DND-41 (cell line): ENCODE data around the gene OLA1.

Experiments used
- EZH2 ChIP-seq: IDR thresholded peaks from 3 replicates; pipeline ENCODE4 v1.6.1; 2012; ENCODE audit warnings: borderline replicate concordance, low read depth, mild to moderate bottlenecking, moderate library complexity, low read length, inconsistent platforms; ENCODE audit not compliant: severe bottlenecking
- TF ChIP-seq, protein P1 (sequence below): IDR thresholded peaks from 2 replicates; pipeline ENCODE4 v1.5.1; 2012; ENCODE audit warnings: borderline replicate concordance, low read length, moderate library complexity, mild to moderate bottlenecking; ENCODE audit not compliant: poor library complexity, severe bottlenecking; ENCODE audit errors: extremely low read depth

DNA sequence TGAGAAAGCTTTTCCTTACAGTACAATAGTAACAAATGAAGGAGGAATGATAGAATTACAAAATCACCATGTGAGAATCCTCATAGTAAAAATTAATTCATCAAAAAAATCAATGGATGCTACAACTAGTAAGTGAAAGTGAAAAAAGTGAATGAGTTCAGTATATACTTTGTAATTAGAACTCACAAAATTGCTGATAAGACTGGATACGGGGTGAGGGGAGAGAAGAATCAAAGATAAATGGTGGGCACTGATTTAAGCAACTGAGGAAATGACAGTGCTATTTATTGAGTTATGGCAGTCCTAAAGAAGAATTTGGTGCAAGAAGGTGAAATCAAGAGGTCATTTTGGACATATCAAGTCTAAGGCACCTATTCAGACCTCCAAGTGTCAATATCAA is 20.6 kb downstream of the OLA1 start:
- TF ChIP-seq, protein P1, sequence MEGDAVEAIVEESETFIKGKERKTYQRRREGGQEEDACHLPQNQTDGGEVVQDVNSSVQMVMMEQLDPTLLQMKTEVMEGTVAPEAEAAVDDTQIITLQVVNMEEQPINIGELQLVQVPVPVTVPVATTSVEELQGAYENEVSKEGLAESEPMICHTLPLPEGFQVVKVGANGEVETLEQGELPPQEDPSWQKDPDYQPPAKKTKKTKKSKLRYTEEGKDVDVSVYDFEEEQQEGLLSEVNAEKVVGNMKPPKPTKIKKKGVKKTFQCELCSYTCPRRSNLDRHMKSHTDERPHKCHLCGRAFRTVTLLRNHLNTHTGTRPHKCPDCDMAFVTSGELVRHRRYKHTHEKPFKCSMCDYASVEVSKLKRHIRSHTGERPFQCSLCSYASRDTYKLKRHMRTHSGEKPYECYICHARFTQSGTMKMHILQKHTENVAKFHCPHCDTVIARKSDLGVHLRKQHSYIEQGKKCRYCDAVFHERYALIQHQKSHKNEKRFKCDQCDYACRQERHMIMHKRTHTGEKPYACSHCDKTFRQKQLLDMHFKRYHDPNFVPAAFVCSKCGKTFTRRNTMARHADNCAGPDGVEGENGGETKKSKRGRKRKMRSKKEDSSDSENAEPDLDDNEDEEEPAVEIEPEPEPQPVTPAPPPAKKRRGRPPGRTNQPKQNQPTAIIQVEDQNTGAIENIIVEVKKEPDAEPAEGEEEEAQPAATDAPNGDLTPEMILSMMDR, result no peak
- TF ChIP-seq EZH2, result no peak
